ENCODE data around the gene SSTR4. TPM values are rescaled to one million over a fixed set of nuclear protein-coding genes. Genes with fewer than 3 reads are reported as not detected.

SSTR4 gene
- total and polyA plus RNA-seq, 8 donors = 0.07 TPM; not detected in 7

- intact Hi-C loops (cut with DNase I) = no loop called here
- H3K4me1 ChIP-seq = no peaks in the 10 kb centered on the region
- DNase-seq = no peak
- no peaks in the 10 kb centered on the region for H3K9me3 ChIP-seq
- no peaks in the 10 kb centered on the region for H3K27me3 ChIP-seq
- TF ChIP-seq, protein P1, sequence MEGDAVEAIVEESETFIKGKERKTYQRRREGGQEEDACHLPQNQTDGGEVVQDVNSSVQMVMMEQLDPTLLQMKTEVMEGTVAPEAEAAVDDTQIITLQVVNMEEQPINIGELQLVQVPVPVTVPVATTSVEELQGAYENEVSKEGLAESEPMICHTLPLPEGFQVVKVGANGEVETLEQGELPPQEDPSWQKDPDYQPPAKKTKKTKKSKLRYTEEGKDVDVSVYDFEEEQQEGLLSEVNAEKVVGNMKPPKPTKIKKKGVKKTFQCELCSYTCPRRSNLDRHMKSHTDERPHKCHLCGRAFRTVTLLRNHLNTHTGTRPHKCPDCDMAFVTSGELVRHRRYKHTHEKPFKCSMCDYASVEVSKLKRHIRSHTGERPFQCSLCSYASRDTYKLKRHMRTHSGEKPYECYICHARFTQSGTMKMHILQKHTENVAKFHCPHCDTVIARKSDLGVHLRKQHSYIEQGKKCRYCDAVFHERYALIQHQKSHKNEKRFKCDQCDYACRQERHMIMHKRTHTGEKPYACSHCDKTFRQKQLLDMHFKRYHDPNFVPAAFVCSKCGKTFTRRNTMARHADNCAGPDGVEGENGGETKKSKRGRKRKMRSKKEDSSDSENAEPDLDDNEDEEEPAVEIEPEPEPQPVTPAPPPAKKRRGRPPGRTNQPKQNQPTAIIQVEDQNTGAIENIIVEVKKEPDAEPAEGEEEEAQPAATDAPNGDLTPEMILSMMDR (IDR thresholded peaks at IDR 0.05) = no peak
- H3K27ac ChIP-seq = no peak overlapping the region
- no peak for ATAC-seq
- H3K36me3 ChIP-seq = no peaks in the 10 kb centered on the region
- no peak overlapping the region for H3K4me3 ChIP-seq
- FAIRE-seq = no peak
These were observed 27.5 kb downstream of the SSTR4 start for GRCh38 chr20:23062632-23063031.

GRCh38 chr20:23063168-23063567 is 28.1 kb downstream of the SSTR4 start:
- H3K4me1 ChIP-seq = no peaks in the 10 kb centered on the region
- no peak for DNase-seq
- H3K4me3 ChIP-seq = no peak overlapping the region
- H3K36me3 ChIP-seq = no peaks in the 10 kb centered on the region
- H3K27me3 ChIP-seq = no peaks in the 10 kb centered on the region
- no peak for ATAC-seq
- H3K27ac ChIP-seq = no peak overlapping the region
- intact Hi-C loops (cut with DNase I) = no loop called here
- no peak for FAIRE-seq
- TF ChIP-seq, protein P1 (IDR thresholded peaks at IDR 0.05) = no peak
- no peaks in the 10 kb centered on the region for H3K9me3 ChIP-seq
- WGBS, 2 donors = 70 to 82% methylated on average over 3 of the region's 3 CpGs

DNA sequence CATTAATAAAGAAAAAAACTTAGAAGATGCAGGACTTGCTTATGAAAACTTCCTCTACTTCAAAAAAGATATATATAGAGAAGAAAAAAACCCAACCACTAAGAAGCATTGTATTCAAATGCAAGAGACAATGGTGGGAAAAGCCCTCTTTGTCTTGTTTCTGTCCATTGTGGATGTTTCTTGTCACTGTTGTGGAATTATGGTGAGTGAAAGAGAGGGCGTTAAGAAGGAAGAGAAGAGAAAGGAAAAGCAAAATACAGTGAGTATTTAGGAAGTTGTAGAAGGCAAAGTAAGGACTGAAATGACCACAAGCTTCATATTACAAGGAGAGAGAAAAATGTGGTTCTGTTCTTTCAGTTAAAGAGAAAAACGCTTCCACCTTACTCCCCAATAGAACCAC is 28.5 kb downstream of the SSTR4 start:
- 51 to 62% methylated on average over 2 of the region's 2 CpGs for WGBS, 2 donors
- Histone ChIP-seq H3K4me3 (no peak overlapping the region), H3K9me3 (no peaks in the 10 kb centered on the region), H3K4me1 (no peaks in the 10 kb centered on the region), H3K27ac (no peak overlapping the region), H3K27me3 (no peaks in the 10 kb centered on the region), H3K36me3 (no peaks in the 10 kb centered on the region)
- intact Hi-C loops (cut with DNase I) = no loop called here
- DNase-seq (no peak), FAIRE-seq (no peak), ATAC-seq (no peak)
- TF ChIP-seq, protein P1 (IDR thresholded peaks at IDR 0.05) = no peak

DNA sequence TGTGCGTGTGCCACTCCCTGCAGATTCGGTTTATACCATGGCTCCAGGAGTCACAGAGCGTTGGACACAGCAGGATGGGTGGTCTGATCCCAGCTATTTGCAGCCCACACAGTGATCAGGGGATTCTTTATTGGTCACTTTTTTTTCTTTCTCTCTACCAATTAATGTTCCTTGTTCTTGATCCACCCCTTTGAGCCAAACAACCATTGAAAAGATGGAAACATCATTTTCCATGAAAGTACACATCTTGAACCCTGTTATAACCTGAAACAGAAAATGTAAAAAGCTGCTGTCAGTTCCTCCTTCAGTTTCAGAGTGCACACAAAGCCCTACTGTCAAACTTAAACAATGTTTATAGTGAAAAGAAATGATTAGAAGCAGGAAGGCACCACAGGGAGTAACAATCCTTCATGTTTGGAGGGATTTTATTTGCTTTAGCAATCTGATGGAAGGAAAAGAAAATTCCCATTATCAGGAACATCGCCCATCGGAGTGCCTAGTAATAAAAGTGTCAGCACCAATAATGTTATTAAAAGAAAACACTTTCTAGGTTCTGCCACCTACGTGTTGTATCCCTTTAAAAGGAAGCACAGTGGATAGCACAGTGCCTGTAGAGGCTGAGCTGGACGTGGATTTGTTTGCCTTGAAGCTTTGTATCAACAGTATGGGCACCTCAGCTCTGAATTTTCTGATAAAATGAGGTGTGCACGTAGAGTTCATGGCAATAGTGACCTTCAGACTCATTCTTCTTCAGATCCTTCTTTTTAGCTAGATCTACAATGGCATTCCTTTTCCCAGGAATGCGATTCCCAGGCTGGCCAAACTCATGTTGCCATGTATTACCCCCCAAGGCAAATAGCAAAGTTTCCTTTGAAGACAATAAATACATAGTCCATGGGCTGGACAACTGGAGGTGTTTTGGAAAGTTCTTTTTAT is 30.4 kb downstream of the SSTR4 start:
- ATAC-seq (no peak), DNase-seq (no peak), FAIRE-seq (no peak)
- no peak overlapping the region for H3K4me3 ChIP-seq
- no peaks in the 10 kb centered on the region for H3K9me3 ChIP-seq
- TF ChIP-seq, protein P1 (IDR thresholded peaks at IDR 0.05) = no peak
- no peaks in the 10 kb centered on the region for H3K36me3 ChIP-seq
- H3K27me3 ChIP-seq = no peaks in the 10 kb centered on the region
- H3K27ac ChIP-seq = no peak overlapping the region
- 35 to 43% methylated on average over 9 of the region's 9 CpGs for WGBS, 2 donors
- H3K4me1 ChIP-seq = no peaks in the 10 kb centered on the region
- intact Hi-C loops (cut with DNase I) = no loop called here

DNA sequence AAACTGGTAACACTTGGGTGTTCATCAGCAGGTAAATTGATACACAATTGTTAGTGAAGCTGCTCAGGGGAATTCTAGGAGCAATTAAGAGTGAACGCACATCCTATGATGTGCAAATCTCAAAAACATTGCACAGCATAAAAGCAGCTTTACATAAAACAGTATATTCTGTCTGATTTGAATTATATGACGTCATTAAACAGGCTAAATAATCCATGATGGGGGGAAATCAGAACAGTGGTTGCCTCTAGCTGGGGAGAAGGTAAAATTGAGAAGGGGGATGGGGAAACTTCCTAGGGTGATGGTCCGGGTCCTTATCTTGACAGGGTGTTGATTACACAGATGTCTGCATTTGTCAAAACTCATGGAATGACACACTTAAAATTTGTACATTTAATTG is 31.7 kb downstream of the SSTR4 start:
- ATAC-seq = no peak
- H3K27me3 ChIP-seq = no peaks in the 10 kb centered on the region
- H3K9me3 ChIP-seq = no peaks in the 10 kb centered on the region
- 52 to 72% methylated on average over 3 of the region's 3 CpGs for WGBS, 2 donors
- intact Hi-C loops (cut with DNase I) = no loop called here
- FAIRE-seq = no peak
- no peak overlapping the region for H3K27ac ChIP-seq
- H3K4me1 ChIP-seq = no peaks in the 10 kb centered on the region
- TF ChIP-seq, protein P1 (IDR thresholded peaks at IDR 0.05) = no peak
- DNase-seq = no peak
- no peak overlapping the region for H3K4me3 ChIP-seq
- H3K36me3 ChIP-seq = no peaks in the 10 kb centered on the region
